Ascending aorta (tissue), 2 donors: ENCODE measurements around the gene TGFB3. TPM values are rescaled to one million over a fixed set of nuclear protein-coding genes. Genes with fewer than 3 reads are reported as not detected.

Experiments used
- DNase-seq, 2 donors: peaks; one replicate each; pipeline ENCODE4 v3.0.0-alpha.2; 2019; ENCODE audit warnings: low spot score in 2 of 2
- H3K27ac ChIP-seq, 2 donors: fragments of 200-600 bp; sonication (generic); one replicate each; pipeline ENCODE4 v1.5.1; 2016 to 2017; ENCODE audit warnings: mild to moderate bottlenecking in 1 of 2
- H3K27me3 ChIP-seq: fragments of 200-600 bp; sonication (generic); one replicate; pipeline ENCODE4 v1.5.1; 2017
- H3K36me3 ChIP-seq, 2 donors: fragments of 200-600 bp; sonication (generic); one replicate each; pipeline ENCODE4 v1.5.1; 2016
- H3K4me1 ChIP-seq, 2 donors: fragments of 200-600 bp; sonication (generic); one replicate each; pipeline ENCODE4 v1.5.1; 2016 to 2017; ENCODE audit warnings: mild to moderate bottlenecking in 1 of 2
- H3K4me3 ChIP-seq, 2 donors: fragments of 200-600 bp; sonication (generic); one replicate each; pipeline ENCODE4 v1.5.1; 2016 to 2017; ENCODE audit warnings: mild to moderate bottlenecking in 1 of 2
- H3K9me3 ChIP-seq, 2 donors: fragments of 200-600 bp; sonication (generic); one replicate each; pipeline ENCODE4 v1.5.1; 2016
- CTCF ChIP-seq, 3 experiments: fragments of 200-600 bp in 2 of 3; fragments of 450-650 bp in 1 of 3; sonication (generic) in 2 of 3; IDR thresholded peaks; one replicate each; pipeline ENCODE4 v1.5.1; 2016 to 2019; ENCODE audit warnings: antibody characterized with exemption in 3 of 3, mild to moderate bottlenecking in 1 of 3, moderate library complexity in 1 of 3
- intact Hi-C: fragments of 100-400 bp; cut with DNase I; formaldehyde crosslinking; loops from one replicate; pipeline ENCODE4 v1.15.1; 2023
- total RNA-seq: library from RNA; depleted of rRNA; stranded (reverse); fragments of >200 nt; gene quantifications from one replicate; pipeline ENCODE4 v1.1.0, GENCODE V29; 2016

The TGFB3 gene
- total RNA-seq, 1 donor from 2014 or later: 108 TPM

GRCh38 chr14:75913183-75913582 lies 68.6 kb downstream of the TGFB3 start:
- H3K27ac ChIP-seq: no peak overlapping the region
- H3K36me3 ChIP-seq: no peaks in the 10 kb centered on the region
- no peak for TF ChIP-seq CTCF (IDR thresholded peaks at IDR 0.05)
- no peaks in the 10 kb centered on the region for H3K27me3 ChIP-seq
- no peak for DNase-seq
- H3K4me1 ChIP-seq: no peaks in the 10 kb centered on the region
- H3K4me3 ChIP-seq: no peak overlapping the region
- H3K9me3 ChIP-seq: no peaks in the 10 kb centered on the region
- intact Hi-C loops: no loop called here

GRCh38 chr14:75911883-75912282 lies 69.9 kb downstream of the TGFB3 start:
- intact Hi-C loops: no loop called here
- H3K36me3 ChIP-seq: no peaks in the 10 kb centered on the region
- DNase-seq: no peak

GRCh38 chr14:75910048-75910447 lies 71.7 kb downstream of the TGFB3 start:
- intact Hi-C loops: no loop called here
- no peak for TF ChIP-seq CTCF (IDR thresholded peaks at IDR 0.05)

More at GRCh38 chr14:75911883-75912282, 69.9 kb downstream of the TGFB3 start:
- TF ChIP-seq CTCF (IDR thresholded peaks at IDR 0.05): no peak
- Histone ChIP-seq H3K27me3 (no peaks in the 10 kb centered on the region), H3K9me3 (no peaks in the 10 kb centered on the region), H3K4me3 (no peak overlapping the region), H3K4me1 (peaks cover 0 to 5% of the 10 kb centered on the region in 2 donors), H3K27ac (no peak overlapping the region)

GRCh38 chr14:75909630-75910029 lies 72.2 kb downstream of the TGFB3 start:
- Histone ChIP-seq H3K36me3 (no peaks in the 10 kb centered on the region), H3K4me1 (peaks cover 0 to 5% of the 10 kb centered on the region in 2 donors), H3K27ac (no peak overlapping the region), H3K9me3 (no peaks in the 10 kb centered on the region), H3K4me3 (no peak overlapping the region), H3K27me3 (no peaks in the 10 kb centered on the region)
- no peak for DNase-seq
- no peak for TF ChIP-seq CTCF (IDR thresholded peaks at IDR 0.05)
- intact Hi-C loops: loop anchor here (5.0 kb wide), 2 partner anchors 87 to 143 kb away; no protein-coding TSS in a partner anchor

More at GRCh38 chr14:75910048-75910447, 71.7 kb downstream of the TGFB3 start:
- no peak overlapping the region for H3K27ac ChIP-seq
- no peak overlapping the region for H3K4me3 ChIP-seq
- no peak for DNase-seq
- H3K4me1 ChIP-seq: peaks cover 0 to 5% of the 10 kb centered on the region in 2 donors
- H3K9me3 ChIP-seq: no peaks in the 10 kb centered on the region
- no peaks in the 10 kb centered on the region for H3K27me3 ChIP-seq
- no peaks in the 10 kb centered on the region for H3K36me3 ChIP-seq

Other genes starting within 250 kb of the TGFB3 start
- gene IFT43, start 3.8 kb upstream of the TGFB3 start, total RNA-seq: 84.0 TPM
- gene GPATCH2L, start 169.9 kb upstream of the TGFB3 start, total RNA-seq: 40.3 TPM